ENCODE results near the gene PCGF3. TPM values are rescaled to one million over a fixed set of nuclear protein-coding genes. Genes with fewer than 3 reads are reported as not detected.

Gene PCGF3
- total and polyA plus RNA-seq, 2 experiments from 2014 or later: 21.0 to 26.0 TPM

GRCh38 chr4:685679-686412 lies 19.8 kb upstream of the PCGF3 start:
- no peak for TF ChIP-seq EZH2 (IDR thresholded peaks at IDR 0.05; ENCODE audit: insufficient read depth, poor library complexity, severe bottlenecking)
- TF ChIP-seq EZH2phosphoT487 (IDR thresholded peaks at IDR 0.05; ENCODE audit: insufficient read depth, low read depth): no peak
- Histone ChIP-seq H3K9me2 (ENCODE audit: insufficient read depth) (no peaks in the 10 kb centered on the region), H3K27ac (no peak overlapping the region), H3K27me3 (replicated peaks; ENCODE audit: insufficient read depth) (no peaks in the 10 kb centered on the region), H4K20me1 (ENCODE audit: insufficient read depth) (no peaks in the 10 kb centered on the region), H3K9ac (no peak overlapping the region), H3F3A (ENCODE audit: insufficient read depth) (peaks cover 12% of the 10 kb centered on the region; the same call in 1 of the 2 replicates), H3K4me1 (ENCODE audit: insufficient read depth) (peaks cover 22% of the 10 kb centered on the region), H3K9me3 (ENCODE audit: low read depth) (no peaks in the 10 kb centered on the region), H2AFZ (no peak overlapping the region), H3K4me3 (no peak overlapping the region), H3K36me3 (ENCODE audit: low read depth) (no peaks in the 10 kb centered on the region), H3K79me2 (ENCODE audit: insufficient read depth) (no peaks in the 10 kb centered on the region), H3K4me2 (ENCODE audit: unreplicated experiment) (no peak overlapping the region)
- DNase-seq: no peak
- WGBS, 2 experiments (ENCODE audit: low coverage in 1 of 2, low lambda C conversion rate in 2 of 2, missing lambda C conversion rate in 2 of 2): 91 to 92% methylated on average over 28 to 31 of the region's 37 CpGs
- in situ Hi-C loops (cut with MboI): no loop called here

GRCh38 chr4:686413-687040 lies 19.1 kb upstream of the PCGF3 start:
- DNase-seq: no peak

GRCh38 chr4:687048-687970 lies 18.3 kb upstream of the PCGF3 start:
- Histone ChIP-seq H3K36me3 (ENCODE audit: low read depth) (no peaks in the 10 kb centered on the region), H3K27me3 (replicated peaks; ENCODE audit: insufficient read depth) (no peaks in the 10 kb centered on the region), H3F3A (ENCODE audit: insufficient read depth) (peaks cover 12% of the 10 kb centered on the region; the same call in 1 of the 2 replicates), H3K9ac (peak overlapping the region; percentile 76), H3K4me3 (peak overlapping the region; percentile 66), H3K27ac (peak overlapping the region; percentile 96), H2AFZ (peak overlapping the region; percentile 63), H3K9me3 (ENCODE audit: low read depth) (no peaks in the 10 kb centered on the region), H3K4me2 (ENCODE audit: unreplicated experiment) (peak overlapping the region; percentile 76), H4K20me1 (ENCODE audit: insufficient read depth) (no peaks in the 10 kb centered on the region), H3K4me1 (ENCODE audit: insufficient read depth) (peaks cover 22% of the 10 kb centered on the region), H3K79me2 (ENCODE audit: insufficient read depth) (no peaks in the 10 kb centered on the region), H3K9me2 (ENCODE audit: insufficient read depth) (no peaks in the 10 kb centered on the region)
- DNase-seq: peak; percentile 98
- in situ Hi-C loops (cut with MboI): no loop called here
- TF ChIP-seq EZH2phosphoT487 (IDR thresholded peaks at IDR 0.05; ENCODE audit: insufficient read depth, low read depth) (no peak), EZH2 (IDR thresholded peaks at IDR 0.05; ENCODE audit: insufficient read depth, poor library complexity, severe bottlenecking) (no peak)
- 24 to 26% methylated on average over 35 to 38 of the region's 38 CpGs for WGBS, 2 experiments (ENCODE audit: low coverage in 1 of 2, low lambda C conversion rate in 2 of 2, missing lambda C conversion rate in 2 of 2)

More at GRCh38 chr4:686413-687040, 19.1 kb upstream of the PCGF3 start:
- Histone ChIP-seq H3K79me2 (ENCODE audit: insufficient read depth) (no peaks in the 10 kb centered on the region), H4K20me1 (ENCODE audit: insufficient read depth) (no peaks in the 10 kb centered on the region), H3K9me2 (ENCODE audit: insufficient read depth) (no peaks in the 10 kb centered on the region), H3K4me2 (ENCODE audit: unreplicated experiment) (no peak overlapping the region), H3K9me3 (ENCODE audit: low read depth) (no peaks in the 10 kb centered on the region), H3K27ac (peak overlapping the region; percentile 96), H3K4me3 (no peak overlapping the region), H2AFZ (no peak overlapping the region), H3K4me1 (ENCODE audit: insufficient read depth) (peaks cover 22% of the 10 kb centered on the region), H3K9ac (no peak overlapping the region), H3F3A (ENCODE audit: insufficient read depth) (peaks cover 12% of the 10 kb centered on the region; the same call in 1 of the 2 replicates), H3K36me3 (ENCODE audit: low read depth) (no peaks in the 10 kb centered on the region), H3K27me3 (replicated peaks; ENCODE audit: insufficient read depth) (no peaks in the 10 kb centered on the region)
- WGBS, 2 experiments (ENCODE audit: low coverage in 1 of 2, low lambda C conversion rate in 2 of 2, missing lambda C conversion rate in 2 of 2): 89 to 98% methylated on average over 24 to 27 of the region's 31 CpGs
- in situ Hi-C loops (cut with MboI): no loop called here
- no peak for TF ChIP-seq EZH2 (IDR thresholded peaks at IDR 0.05; ENCODE audit: insufficient read depth, poor library complexity, severe bottlenecking)
- TF ChIP-seq EZH2phosphoT487 (IDR thresholded peaks at IDR 0.05; ENCODE audit: insufficient read depth, low read depth): no peak

All from GM23248 (cell line).